Eye (tissue), 1 donor: ENCODE measurements around the gene ZBTB7C.

Experiments
- DNase-seq: peaks from one replicate; pipeline ENCODE4 v3.0.0-alpha.2; 2015

Gene ZBTB7C

DNA sequence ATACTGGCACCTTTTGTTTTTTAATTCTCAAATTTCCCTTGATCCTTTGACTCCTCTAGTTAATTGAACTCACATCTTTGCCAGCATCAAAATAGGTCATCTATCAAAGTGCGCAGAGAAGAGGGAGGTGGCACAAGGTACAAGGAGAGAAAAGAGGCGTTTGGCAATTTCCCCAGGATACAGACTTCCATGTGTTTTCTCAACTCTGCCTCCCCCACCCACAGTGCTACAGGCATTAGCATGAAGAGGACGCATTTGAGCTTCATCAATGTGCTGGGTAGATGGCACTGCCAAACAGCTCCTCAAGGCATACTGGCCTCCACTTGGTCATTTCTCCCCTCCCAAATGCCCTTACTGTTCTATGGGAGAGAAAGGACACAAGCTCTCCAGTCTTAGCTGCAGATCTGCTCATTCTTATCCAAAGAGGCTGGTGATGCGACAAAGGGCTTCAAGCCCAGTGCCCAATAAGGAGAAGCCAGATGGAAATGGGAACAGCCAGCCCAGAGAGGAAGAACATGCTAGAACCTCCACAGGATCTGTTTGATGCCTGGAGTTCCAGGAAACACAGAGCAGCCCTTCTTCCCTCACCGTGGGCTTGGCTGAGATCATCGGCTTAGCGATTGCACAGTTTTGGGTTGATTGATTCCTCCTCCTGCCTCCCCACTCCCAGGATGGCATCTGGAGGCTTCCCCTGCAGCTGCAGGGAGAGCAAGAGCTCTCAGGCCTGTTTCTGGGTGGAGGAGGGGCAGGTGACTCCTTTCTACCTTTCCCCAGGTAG, 334.1 kb downstream of the ZBTB7C start:
- no peak for DNase-seq

DNA sequence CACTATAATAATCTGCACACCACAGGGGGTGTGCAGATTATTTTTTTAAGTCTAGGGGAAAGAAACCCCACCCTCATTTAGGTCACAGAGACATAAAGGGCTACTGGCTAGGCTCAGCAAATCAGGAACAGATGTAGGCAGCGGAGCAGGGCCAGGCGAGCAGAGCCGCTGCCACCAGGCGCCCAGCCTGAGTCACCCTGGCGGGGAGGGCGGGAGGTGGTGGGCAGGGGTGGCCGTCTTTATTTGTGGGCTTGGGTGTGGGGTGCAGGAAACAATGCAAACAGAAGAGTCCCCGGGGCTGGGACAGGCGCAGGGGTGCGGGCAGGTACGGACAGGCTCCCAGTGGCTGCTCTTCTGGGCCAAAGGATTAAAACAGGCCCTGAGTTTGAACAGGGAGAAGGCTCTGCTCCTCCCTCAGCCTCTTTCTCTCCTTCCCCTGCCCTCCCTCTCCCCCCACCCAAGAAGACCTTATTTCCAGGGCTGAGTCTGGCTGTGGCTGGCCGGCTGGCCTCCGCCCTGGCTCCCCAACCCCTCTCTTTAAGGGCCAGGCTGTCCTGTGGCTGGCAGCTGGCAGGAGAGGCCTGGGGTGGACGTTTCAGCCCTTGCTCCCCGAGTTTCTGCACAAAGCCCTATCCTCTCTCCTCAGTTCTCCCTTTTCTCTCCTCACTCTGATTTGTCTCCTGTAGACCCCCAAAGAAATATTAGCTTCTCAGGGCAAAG, 335.8 kb downstream of the ZBTB7C start:
- DNase-seq: peak; percentile 27

DNA sequence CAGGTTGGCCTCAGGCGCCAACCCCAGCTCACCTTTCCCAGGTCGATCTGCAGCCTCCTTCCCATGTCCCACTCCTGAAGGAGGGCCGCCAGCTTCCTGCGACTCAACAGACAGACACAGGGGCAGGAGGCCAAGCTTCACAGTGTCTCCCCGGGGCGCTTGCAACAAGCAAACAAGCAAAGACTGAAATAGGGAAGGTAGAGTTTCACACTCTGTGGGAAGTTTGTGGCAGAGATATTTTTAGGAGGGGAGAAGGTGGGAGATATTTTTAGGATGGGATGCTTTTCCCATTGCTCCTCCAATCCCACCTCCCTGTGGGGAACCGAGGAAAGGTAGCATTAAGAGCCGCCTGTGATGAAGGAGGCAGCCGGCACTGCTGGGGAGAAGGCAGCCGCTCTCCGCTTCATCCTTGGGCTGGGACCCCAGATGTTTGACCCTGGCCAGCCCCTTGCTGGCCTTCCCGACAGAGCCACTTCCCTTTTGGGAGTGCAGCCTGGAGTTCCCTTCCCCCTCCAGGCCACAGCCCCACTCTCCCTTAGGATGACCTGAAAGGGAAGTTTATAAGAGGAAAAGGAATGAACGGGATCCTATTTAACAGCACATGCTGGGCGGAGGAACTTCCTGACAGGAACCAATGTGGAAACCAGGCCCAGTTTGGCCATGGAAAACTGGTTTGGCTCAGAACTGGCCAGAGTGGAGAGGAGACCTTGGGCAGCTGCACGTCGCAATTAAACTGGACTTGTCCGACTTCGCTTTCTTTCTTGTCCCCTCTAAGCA, 336.6 kb downstream of the ZBTB7C start:
- DNase-seq: peak; percentile 13

DNA sequence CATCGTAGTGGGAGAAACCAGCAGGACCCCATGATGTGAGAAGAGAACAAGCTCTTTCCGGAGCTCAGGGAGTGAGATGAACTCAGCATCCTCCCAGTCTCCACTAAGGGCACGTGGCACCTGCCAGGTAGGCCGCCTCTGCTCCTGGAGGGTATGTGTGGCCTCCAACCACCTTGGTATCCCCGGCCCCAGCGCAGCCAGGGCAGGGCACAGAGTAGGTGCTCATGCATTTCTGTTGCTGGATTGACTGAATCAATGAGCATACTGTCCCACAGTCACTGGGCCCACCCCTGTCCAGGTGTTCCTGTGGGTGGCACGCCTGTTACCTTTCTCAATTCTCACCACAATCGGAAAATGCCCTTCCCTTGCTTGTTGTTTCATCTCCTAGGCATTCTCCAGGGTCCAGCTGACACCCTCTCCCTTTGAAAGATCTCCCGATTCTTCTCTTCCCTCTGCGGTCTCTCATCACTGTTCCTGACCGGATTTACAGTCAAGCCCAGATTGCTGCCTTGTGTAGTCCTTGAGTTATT, 340.2 kb downstream of the ZBTB7C start:
- DNase-seq: no peak

DNA sequence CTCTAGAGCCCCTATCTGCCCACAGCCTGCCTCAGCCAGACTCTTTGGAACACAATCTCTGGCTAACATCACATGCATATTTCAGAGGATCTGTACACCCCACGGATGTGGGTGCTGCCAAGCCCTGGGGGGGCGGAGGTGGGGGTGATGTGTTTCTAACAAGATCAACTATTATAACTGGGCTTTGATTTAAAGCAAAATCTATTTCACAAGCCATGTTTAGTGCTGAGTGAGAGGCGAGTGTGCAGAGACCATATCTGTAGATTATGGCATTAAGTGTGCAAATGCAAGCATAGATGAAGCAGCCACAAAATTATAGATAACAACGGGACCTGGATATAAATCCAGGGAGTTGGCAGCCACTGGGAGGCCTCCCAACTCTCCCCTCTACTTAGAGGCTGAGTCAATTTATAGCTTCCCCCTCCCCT, 342.9 kb downstream of the ZBTB7C start:
- DNase-seq: no peak

DNA sequence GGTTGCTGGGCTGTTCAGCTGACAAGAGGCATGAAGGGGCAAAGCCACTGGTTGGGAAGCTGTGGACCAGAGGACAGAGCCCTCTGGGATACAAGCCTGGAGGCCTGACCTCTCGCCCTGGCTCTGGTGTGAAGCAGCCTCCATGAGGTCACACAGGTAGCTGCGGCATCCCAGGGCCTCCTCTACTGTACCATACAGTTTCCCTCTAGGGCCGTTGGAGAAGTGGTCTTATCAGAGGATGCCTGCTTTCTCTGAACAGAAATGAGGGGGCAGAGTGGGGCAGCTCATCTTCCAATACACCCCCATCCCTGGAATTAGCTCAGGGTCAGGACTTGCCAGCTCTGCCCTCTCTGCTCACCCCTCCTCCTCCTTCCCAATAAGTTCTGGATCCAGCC, 343.6 kb downstream of the ZBTB7C start:
- DNase-seq: no peak

DNA sequence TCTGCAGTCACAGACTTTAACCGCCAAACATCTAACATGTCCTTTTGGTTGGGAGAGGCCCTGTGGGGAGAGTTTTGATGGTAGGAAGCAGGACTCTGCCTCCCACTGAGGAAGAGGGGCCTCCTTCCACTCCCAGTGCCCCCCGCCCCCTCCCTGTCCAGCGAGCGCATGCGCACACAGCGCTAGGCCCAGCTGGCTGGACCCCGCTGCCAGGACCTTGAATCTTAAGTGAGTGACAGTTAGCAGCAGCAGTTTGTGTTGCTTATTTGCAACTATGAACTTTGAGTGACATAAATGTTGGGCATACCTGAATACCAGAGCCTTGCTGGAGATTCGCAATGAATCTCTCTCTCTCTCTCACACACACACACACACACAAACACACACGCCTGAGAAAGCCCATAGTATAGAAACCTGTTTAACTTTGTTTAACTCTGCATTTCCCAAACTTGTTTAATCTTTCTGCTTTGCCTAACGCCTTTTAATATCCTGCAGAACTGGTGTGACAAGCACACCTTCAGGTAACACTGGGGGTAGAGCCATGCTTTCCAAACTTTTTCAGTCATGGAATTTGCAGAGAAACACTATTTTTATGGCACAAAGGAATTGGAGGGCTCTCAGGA, 344.1 kb downstream of the ZBTB7C start:
- no peak for DNase-seq

DNA sequence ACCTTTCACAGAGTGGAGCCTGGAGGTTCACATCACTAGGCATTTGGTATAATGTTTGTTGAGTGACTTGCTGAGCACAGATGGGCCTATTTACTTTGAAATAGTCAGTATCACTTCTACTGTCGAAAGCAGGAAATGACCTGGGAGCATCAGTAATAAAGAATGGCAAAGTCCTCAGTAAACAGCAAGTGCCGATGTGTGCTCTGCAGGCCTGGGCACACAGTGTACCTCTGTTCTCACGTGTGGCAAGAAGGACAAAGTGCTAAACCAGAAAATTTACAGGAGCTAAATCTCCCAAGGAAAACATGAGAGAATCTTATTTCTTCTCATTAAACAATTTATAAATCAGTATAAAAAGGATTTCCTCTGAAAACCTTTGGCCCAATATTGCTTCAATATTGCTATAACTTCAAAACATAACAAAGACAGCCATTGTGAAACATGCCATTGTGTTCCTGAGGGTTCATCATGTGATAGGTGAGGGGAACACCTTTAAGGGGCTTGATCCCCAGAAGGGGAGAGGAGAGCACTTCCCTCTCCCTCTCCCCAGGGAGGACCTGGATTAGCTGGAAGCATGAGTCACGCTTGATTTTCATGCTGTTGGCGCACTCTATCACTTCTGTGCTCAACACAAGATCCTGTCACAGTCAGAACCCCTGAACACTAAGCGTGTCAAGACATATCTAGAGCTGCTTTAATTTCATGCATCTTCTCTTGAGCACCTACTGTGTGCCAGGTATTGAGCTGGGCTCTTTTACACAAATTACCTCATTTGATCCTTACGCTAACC, 347.2 kb downstream of the ZBTB7C start:
- DNase-seq: no peak

DNA sequence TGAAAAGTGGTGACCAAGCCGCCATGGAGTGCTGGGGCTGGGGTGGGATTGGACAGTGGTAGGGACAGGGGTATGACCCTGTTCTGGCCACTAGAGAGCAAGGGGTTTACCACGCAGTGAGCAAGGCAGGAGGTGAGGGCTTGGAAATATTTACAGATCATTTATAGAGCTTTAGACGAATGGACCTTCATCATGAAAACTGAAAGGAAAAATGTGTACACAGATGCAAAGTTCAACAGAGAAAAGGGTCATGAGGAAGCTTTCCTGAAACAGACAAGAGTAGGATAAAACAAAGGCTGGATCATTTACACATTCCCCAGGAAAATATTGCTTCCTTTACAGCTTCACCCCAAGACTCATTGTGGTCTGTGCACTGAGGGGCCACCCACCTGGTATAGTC, 348.2 kb downstream of the ZBTB7C start:
- DNase-seq: no peak

DNA sequence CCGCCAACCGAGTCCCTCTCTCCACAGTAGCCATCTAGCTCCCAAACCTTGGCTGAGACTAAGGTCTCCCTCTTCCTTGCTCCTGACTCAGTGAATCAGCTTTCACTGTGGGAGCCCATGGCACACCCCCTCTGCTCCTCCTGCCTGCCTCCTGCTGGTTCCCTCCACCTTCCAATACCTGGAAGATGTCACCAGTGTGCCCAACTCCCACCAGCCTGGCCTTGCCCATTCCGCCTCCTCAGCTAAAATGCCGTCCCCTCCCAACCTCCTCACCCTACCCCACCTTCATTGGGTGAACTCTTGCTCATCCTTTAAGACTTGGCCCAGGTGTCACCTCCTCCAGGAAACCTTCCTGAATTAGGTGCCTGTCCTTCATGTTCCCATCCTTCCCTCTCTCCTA, 348.8 kb downstream of the ZBTB7C start:
- DNase-seq: no peak

DNA sequence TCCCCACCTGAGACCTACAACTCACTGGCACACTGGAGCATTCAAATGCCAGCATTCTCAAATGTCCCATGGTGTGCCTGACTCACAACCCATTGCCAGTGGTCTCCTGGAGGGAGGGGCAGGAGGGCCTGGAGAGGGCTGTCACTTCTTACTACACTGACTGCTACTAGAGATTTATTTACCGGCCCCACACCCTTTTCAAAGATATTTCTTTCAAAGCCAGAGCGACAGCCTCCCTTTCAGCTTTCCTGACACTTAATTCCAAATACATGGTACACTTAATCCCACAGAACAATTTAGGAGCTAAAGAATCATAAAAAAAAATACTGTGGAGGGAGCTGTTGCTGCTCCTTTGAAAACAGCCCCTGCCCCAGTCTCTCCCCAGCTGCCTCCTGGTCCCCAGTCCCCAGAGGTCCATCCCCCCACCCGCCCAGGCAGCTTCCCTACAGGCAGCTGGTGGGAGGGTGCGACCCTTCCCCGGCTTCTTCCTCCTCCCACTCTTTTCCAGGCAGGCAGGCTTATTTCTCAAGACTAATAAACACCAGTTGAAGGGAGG, 349.6 kb downstream of the ZBTB7C start:
- peak; percentile 61 for DNase-seq

DNA sequence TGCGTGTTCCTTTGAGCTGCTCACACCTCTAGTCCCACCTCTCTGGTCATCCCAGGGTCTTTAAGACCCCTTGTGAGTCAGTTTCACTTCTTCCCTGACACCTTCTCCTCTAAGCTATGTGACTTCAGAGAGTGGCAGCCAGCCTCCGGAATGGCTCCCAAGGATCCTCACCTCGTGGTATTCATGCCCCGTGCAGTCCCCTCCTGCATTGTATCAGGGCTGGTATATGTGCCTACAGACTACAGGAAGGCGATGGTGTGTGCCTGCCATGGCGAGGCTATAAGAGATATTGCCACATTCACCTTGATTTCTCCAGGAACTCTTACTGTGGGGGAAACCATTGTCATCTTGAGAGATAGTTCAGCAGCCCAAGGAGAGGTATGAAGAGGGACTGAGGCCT, 350.7 kb downstream of the ZBTB7C start:
- no peak for DNase-seq

DNA sequence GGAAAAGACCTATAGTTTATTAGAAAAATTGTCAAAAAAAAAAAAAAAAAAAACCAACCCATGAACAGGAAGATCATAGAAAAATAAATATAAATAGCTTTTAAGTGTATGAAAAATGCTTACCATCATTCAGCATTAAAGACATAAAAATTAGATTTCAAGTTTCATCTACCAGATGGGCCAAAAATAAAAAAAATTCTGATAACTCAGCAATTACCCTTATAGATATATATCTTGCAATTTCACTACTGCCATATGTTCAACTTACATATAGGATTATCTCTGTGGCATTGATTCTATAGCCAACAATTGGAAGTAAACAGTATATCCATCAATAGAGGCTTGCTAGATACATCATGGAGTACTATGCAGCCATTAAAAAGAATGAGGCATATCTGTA, 352.2 kb downstream of the ZBTB7C start:
- DNase-seq: no peak

DNA sequence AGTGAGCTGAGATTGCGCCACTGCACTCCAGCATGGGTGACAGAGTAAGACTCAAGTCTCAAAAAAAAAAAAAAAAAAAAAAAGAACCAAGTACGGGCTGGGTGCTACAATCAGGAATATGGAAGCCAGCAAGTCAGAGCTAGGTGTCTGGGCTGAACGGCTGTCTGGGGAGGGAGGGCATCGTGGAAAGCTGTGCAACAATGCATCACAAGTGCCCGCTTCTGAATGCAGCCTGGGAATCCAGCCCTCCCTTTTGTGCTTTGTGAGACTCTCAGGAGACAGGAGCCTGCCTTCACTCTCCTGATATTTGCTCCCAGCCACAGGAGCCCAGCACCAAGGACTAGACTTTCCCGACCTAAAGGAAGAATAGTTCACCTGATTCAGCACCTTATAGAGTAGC, 353.8 kb downstream of the ZBTB7C start:
- DNase-seq: no peak

DNA sequence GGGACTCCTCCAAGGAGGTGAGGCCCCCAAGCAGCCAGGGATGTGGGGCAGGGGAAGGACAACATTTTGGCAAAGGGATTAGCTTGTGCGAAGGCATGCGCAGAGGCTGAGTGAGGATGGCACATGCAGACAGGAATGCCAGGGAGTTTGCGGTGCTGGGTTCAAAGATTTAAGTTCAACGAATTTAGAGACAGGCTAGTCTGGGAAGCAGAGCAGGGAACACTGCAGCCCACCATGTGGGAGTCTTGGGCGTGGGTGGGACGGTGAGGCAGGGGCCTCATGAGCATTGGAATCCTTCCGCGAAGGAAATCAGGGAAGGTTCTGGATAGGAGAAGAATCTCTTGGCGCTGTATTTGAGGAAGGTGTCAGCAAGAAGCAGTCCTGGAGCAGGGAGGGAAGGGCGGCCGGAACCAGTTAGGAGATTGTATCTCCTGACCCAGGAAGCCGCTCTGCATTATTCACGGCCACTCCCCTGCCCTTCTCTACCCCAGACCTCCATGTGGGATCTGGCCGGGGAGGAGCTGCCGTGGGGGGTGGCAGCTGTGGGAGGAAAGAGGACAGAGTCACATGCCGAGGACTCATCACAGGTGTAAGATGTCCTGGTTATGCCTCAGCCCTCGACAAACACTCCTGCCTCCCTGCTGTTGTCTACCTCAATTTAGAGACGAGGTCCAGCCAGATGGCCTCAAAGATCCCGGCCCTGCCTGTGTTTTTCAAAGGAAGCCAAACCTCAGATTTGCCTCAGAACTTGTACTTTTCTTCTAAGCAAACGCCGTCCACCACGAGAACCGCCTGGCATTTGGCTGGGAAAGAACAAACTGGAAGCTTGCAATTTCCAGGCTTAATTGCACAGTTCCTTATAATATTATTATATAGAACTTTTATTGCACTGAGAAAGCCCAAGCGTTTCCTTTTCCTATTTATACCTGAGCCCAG, 355.0 kb downstream of the ZBTB7C start:
- no peak for DNase-seq

DNA sequence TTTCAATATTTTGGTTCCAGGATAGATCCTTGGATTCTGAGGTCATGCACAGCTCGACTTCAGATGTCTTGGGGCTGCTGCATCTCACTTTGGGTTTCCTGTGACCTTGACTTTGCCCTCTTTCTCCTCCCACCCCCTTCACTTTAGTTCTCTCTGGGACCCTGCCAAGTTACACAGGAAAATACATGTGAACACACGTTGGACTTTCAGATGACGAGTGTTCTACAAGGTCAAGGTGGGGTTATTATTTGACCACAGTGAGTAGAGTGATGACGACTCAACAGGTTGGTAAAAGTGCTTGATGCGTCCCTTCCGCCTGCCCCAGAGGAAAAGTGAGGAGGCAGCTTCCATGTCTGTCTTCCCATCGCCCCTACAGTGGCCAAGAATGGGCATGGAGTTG, 356.3 kb downstream of the ZBTB7C start:
- DNase-seq: no peak

DNA sequence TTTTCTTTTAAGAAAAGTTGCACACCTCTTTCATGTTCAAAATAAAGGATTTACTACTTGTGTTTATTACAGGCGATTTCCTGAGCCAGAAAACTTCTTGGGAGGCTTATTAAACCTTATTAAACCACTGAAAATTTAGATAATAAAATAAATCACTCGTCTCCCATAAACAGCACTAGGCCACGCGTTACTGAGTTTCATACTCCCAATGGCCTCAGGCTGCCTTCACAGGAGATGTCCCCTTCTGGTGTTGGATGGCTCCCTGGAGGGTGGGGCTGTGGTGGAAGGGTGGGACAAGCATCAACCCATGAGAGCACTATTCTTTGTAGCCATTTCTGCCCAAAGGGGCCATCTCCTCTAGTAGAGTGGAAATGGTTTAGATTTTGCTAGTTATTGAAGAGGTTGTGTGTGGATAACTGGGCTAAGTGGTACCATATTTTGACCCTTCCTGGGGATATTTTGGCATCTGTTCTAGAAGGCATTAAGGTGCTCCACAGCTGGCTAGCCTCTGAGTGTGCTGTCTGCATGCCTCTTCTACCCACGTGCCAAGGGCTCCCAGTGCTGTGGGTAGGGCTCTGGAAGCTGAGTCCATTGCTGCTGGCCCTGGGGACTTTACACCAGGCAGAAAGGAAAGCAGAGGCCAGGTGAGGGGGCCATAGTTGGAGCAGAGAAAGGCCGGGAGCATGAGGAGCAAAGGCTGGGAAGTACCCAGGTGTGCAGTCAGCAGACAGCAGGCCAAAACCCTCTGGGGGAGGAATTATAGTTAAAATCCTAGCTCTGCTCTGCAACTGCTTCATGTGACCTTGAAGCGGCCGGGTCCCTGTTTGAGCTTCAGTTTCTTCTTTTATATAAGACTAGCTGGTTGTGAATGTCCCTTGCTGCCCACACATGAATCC, 357.0 kb downstream of the ZBTB7C start:
- DNase-seq: no peak

DNA sequence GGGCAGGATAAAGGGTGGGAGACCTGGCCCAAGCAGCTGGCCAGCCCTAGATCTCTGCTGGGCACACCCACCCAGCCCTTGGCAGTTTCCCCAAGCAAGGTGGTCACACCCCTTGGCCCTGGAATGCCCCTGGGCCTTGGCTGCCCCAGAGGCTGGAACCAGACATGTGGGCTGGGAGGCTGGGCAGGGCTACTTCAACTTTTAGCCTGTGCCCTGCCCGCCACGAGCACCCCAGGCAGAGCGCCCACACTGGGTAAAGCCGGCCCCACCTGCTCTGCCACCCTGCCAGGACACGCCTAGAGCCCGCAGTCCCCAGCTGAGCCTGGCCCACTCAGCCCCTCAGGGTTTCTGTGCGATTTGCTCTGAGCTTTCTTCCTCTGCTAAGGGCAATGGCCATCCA, 359.0 kb downstream of the ZBTB7C start:
- DNase-seq: no peak

DNA sequence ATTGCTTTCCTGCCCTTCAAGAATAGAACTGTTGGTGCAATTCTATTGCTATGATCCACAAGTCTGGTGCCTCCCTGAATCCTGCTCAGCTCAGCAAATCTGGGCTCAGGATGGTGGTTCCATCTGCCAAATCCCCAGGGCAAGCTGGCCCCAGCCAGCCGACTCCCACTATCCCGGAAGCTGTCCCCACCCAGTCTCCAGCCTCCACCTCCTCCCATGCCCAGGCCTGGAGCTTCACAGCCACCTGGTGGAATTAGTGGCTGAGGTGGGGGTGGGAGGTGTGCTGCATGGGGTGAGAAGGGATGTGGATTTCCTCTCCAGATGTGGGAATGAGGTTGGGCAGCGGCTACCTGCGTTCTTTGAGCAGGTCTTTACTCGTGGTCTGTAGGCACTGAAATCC, 359.4 kb downstream of the ZBTB7C start:
- no peak for DNase-seq

DNA sequence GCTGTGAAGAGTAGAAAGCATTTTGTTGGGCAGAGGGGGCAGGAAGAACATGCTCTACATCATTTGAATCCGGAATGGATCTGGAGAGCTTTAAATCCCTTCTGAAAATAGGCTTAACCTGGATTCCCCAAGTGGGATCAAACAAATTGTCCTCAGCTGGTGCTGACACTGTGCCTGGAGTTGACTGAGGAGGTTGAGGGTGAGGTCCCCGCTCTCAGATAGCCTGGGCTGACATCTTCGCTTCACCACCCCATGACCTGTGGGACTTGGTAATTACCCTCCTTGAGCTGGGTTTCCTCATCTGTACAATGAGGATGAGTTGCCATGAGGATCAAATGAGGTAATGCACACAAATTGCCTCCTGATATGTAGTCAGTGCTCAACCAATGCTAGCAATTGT, 360.9 kb downstream of the ZBTB7C start:
- DNase-seq: no peak
